GM19328 (cell line): ENCODE data around the gene FLT1.

ENCODE experiments used
- ATAC-seq: cut with Tn5 transposase; IDR thresholded peaks from one replicate; pipeline ENCODE4 v1.9.1; 2021; ENCODE audit warnings: mild to moderate bottlenecking, moderate library complexity; ENCODE audit not compliant: unreplicated experiment

FLT1 gene

DNA sequence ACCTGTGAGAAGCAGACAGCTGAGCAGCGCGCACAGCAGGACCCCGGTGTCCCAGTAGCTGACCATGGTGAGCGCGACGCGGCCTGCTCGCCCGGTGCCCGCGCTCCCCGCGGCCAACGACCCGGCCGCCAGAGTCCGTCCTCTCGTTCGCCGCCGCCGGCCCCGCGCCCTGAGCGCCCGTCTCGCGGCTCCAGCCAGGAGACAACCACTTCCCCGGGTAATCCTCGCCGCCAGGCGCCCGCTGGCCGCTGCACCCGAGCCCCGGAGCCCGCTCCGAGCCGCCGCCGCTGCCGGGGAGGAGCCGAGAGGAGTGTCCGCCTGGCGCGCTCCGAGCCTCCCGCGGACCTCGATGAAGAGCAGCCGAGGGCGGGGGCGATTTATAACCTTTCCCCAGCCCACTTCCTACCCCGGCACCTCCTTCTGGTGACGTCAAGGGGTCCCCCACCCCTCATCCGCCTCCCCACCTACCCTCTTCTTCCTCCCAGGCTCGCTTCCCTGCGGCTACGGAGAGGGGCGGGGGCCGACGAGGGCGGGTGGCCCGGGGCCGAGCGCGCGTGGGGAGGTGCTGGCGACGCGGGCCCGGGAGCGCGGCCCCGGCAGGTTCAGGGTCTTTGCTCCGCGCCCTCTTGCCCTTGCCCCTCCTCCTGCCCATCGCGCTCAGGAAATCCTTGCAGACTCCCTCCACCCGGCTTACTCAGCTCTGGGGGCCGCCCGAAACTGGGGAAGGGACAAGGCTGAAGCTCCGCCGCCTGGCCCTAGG is at the start of gene FLT1:
TSS of gene FLT1 (minus strand) at position 351 of the 760 bp plus-strand sequence. CDS start at position 66, 285 bp downstream.
- no peak for ATAC-seq

- ATAC-seq, result no peak
Measured at GRCh38 chr13:28544026-28544425, 49.1 kb upstream of the FLT1 start.

GRCh38 chr13:28542804-28543203 is 47.9 kb upstream of the FLT1 start:
- ATAC-seq, result no peak

- no peak for ATAC-seq
Measured at GRCh38 chr13:28541966-28542365, 47.0 kb upstream of the FLT1 start.

GRCh38 chr13:28540612-28541011 is 45.7 kb upstream of the FLT1 start:
- no peak for ATAC-seq

GRCh38 chr13:28539625-28540286 is 44.8 kb upstream of the FLT1 start:
- ATAC-seq, result no peak

DNA sequence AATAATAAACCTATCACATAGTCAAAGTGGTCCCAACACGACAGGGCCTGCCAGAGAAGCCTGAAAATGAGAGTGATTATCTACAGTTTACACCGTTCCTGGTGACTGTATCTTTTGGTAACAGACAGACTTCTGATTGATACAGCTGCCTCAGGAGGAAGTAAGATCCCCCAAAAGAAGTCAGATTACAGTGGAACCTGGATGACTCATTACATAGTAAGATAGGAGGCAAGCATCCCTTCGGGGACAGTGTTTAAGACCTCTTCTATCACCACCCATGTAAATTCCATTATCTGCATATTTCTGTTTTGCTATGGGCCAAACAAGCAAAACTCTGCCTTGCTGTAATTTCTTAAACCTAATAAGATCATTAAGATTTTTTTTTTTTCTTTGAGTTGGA is 44.0 kb upstream of the FLT1 start:
- no peak for ATAC-seq

DNA sequence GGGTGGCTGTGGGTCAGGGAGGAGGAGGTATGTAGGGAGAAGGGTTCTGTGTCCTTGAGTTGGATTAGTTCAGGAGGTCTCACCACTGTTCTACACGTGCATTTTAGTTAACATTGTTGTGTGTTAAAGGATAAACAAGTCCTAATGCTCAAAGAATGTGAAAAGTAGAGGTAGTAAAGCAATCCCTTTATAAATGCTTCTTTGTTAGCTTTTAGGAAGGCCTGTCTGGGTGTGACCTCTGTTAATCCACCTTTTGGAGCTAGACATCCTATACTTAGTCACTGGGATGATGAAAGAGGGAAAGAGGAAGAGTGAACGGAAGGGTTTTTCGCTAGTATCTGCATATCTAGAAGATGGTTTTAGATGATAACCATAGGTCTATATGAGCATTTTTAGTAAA is 42.2 kb upstream of the FLT1 start:
- ATAC-seq, result no peak

GRCh38 chr13:28536371-28536770 is 41.4 kb upstream of the FLT1 start:
- no peak for ATAC-seq

DNA sequence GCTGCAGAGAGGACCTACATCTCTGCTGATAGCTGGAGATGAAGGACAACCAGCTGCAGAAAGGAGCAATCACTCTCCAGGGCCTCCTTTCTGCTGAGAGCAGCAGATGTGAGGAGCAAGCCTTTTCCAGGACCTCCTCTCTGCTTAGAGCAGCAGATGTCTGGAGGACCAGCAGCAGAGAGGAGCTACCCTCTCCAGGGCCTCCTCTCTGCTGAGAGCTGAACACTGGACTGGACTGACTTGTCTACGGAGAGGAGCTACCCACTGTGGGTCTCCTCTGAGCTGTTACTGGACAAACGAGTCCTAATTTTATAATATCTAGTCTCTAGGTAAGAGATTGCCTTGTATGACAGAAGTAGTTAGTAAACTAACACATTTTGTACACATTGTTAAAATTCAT is 40.8 kb upstream of the FLT1 start:
- no peak for ATAC-seq

- no peak for ATAC-seq
Measured at GRCh38 chr13:28534801-28535200, 39.9 kb upstream of the FLT1 start.

DNA sequence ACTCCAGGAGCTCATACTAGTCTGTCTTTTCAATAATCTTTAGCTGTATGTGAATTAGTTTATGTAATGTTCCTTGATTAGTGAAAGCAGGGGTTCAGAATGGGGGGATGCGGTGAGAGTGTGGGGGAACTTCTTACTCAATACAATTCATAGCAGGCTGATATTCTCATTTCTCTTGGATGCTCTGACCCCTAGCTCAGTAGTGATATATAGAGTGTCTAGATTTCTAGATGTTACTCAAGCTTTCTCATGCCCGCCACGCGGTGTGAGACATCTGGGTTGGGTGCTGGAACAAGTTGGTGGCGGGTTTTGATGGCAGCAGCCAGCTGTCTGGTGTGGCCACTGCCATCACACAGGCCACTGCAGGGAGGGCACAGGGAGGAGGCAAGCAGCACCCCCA is 39.3 kb upstream of the FLT1 start:
- no peak for ATAC-seq

- no peak for ATAC-seq
Measured at GRCh38 chr13:28533441-28534166, 38.7 kb upstream of the FLT1 start.

GRCh38 chr13:28533125-28533436 is 38.2 kb upstream of the FLT1 start:
- no peak for ATAC-seq

- ATAC-seq, result no peak
Measured at GRCh38 chr13:28532388-28533124, 37.6 kb upstream of the FLT1 start.

- no peak for ATAC-seq
Measured at GRCh38 chr13:28531845-28532387, 37.0 kb upstream of the FLT1 start.

GRCh38 chr13:28531077-28531844 is 36.3 kb upstream of the FLT1 start:
- no peak for ATAC-seq

DNA sequence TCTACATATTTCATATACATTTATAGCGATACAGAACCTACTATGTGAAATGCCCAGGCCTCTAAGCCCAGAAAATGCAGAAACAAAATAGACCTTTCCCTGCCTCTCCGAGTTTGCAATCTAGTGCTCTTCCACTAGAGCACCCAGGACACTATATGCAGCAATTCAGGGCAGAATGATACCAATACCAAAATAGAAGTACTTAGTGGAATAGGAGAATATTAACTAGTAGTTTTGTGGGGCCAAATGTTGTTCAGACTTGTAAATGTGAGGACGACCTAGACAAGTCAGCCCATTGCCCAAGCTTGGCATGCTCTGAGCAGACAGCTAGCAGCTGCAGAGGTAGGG is 35.8 kb upstream of the FLT1 start:
- ATAC-seq, result no peak

GRCh38 chr13:28529836-28530235 is 34.9 kb upstream of the FLT1 start:
- no peak for ATAC-seq

DNA sequence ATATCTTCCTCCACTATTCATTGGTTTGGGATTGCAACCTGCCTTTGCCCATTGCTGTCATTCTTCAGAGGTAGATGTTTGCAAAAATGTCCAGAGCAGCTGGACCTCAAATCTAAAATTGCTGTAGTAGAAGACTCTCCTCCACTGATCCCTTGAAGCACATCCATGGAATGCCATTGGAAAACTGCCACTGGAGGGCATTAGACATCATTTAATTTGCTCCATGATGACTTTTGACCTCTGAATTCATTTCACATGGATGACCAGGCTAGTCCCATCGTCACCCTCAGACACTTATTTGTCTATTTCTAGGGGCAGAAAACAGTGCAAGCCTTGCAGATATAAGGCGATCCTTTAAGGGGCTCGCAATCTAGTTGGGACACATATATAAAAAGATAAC is 33.9 kb upstream of the FLT1 start:
- ATAC-seq, result no peak
